HUES64 (cell line): ENCODE results near the gene CD180.
"Not testable (repeated sequence)": the region's sequence is repeated elsewhere in the genome, so short reads cannot be mapped to it uniquely, and the experiment has no call there.

Source experiments
- H3K27ac ChIP-seq: 2 replicates; pipeline ENCODE4 v1.7.0; 2013; ENCODE audit warnings: low read depth, low read length, inconsistent platforms
- H3K27me3 ChIP-seq: 2 replicates; pipeline ENCODE4 v1.6.1; 2013; ENCODE audit warnings: mild to moderate bottlenecking, low read length; ENCODE audit not compliant: insufficient read depth
- H3K36me3 ChIP-seq: 2 replicates; pipeline ENCODE4 v1.6.1; 2013; ENCODE audit warnings: mild to moderate bottlenecking, low read length; ENCODE audit not compliant: insufficient read depth
- H3K4me1 ChIP-seq: 2 replicates; pipeline ENCODE4 v1.6.1; 2013; ENCODE audit warnings: mild to moderate bottlenecking, low read length, moderate library complexity; ENCODE audit not compliant: insufficient read depth
- H3K4me3 ChIP-seq: 2 replicates; pipeline ENCODE4 v1.5.1; 2013; ENCODE audit warnings: mild to moderate bottlenecking, low read length, moderate library complexity
- H3K9ac ChIP-seq: 2 replicates; pipeline ENCODE4 v1.6.1; 2013; ENCODE audit warnings: mild to moderate bottlenecking, low read depth, low read length
- H3K9me3 ChIP-seq: 2 replicates; pipeline ENCODE4 v1.6.1; 2013; ENCODE audit warnings: low read depth, low read length; ENCODE audit not compliant: insufficient read depth
- WGBS: fragments of 150-250, 120-280 bp; methylation state at CpG from one replicate; pipeline ENCODE4 v1.1.7; 2013; ENCODE audit warnings: missing lambda C conversion rate; 5-methylcytosine and 5-hydroxymethylcytosine counted together

CD180 gene

GRCh38 chr5:67187006-67187715 is 9.4 kb downstream of the CD180 start:
- Histone ChIP-seq H3K27me3 (no peaks in the 10 kb centered on the region), H3K9ac (no peak overlapping the region), H3K4me1 (peaks cover 25% of the 10 kb centered on the region), H3K36me3 (no peaks in the 10 kb centered on the region), H3K9me3 (no peaks in the 10 kb centered on the region), H3K27ac (no peak overlapping the region), H3K4me3 (no peak overlapping the region)
- no CpG with 5 or more reads among the region's 1 CpG for WGBS

- H3K27ac ChIP-seq: no peak overlapping the region
- H3K9ac ChIP-seq: no peak overlapping the region
- no peaks in the 10 kb centered on the region for H3K9me3 ChIP-seq
- no peaks in the 10 kb centered on the region for H3K27me3 ChIP-seq
- peaks cover 21% of the 10 kb centered on the region for H3K4me1 ChIP-seq
- whole genome bisulfite sequencing: 95% methylated on average over 3 of the region's 3 CpGs
- H3K4me3 ChIP-seq: no peak overlapping the region
- H3K36me3 ChIP-seq: no peaks in the 10 kb centered on the region
Observed at GRCh38 chr5:67183859-67184258, 12.7 kb downstream of the CD180 start.

- peak overlapping the region; percentile 88; the same call in 1 of the 2 replicates for H3K27ac ChIP-seq
- H3K4me1 ChIP-seq: peaks cover 21% of the 10 kb centered on the region
- H3K36me3 ChIP-seq: no peaks in the 10 kb centered on the region
- H3K9ac ChIP-seq: no peak overlapping the region
- WGBS: 18% methylated on average over 4 of the region's 6 CpGs
- no peaks in the 10 kb centered on the region for H3K27me3 ChIP-seq
- no peak overlapping the region for H3K4me3 ChIP-seq
- H3K9me3 ChIP-seq: peaks cover 2% of the 10 kb centered on the region; the same call in 1 of the 2 replicates
Observed at GRCh38 chr5:67182301-67182790, 14.3 kb downstream of the CD180 start.

- H3K27ac ChIP-seq: peak overlapping the region; percentile 88; the same call in 1 of the 2 replicates
Observed at GRCh38 chr5:67181648-67182221, 14.9 kb downstream of the CD180 start.

GRCh38 chr5:67179697-67180361 is 16.8 kb downstream of the CD180 start:
- Histone ChIP-seq H3K4me3 (no peak overlapping the region), H3K27me3 (no peaks in the 10 kb centered on the region), H3K9ac (no peak overlapping the region), H3K27ac (no peak overlapping the region), H3K9me3 (peaks cover 9% of the 10 kb centered on the region; the same call in 1 of the 2 replicates), H3K36me3 (no peaks in the 10 kb centered on the region), H3K4me1 (peaks cover 21% of the 10 kb centered on the region)
- 93% methylated on average over 5 of the region's 5 CpGs for WGBS

More at GRCh38 chr5:67181648-67182221, 14.9 kb downstream of the CD180 start:
- Histone ChIP-seq H3K27me3 (no peaks in the 10 kb centered on the region), H3K4me3 (no peak overlapping the region), H3K4me1 (peaks cover 21% of the 10 kb centered on the region), H3K9ac (no peak overlapping the region), H3K36me3 (no peaks in the 10 kb centered on the region), H3K9me3 (peaks cover 8% of the 10 kb centered on the region; the same call in 1 of the 2 replicates)
- 38% methylated on average over 5 of the region's 5 CpGs for WGBS

GRCh38 chr5:67178966-67179365 is 17.6 kb downstream of the CD180 start:
- H3K27me3 ChIP-seq: no peaks in the 10 kb centered on the region
- H3K27ac ChIP-seq: no peak overlapping the region
- peaks cover 9% of the 10 kb centered on the region; the same call in 1 of the 2 replicates for H3K9me3 ChIP-seq
- peaks cover 21% of the 10 kb centered on the region for H3K4me1 ChIP-seq
- H3K9ac ChIP-seq: no peak overlapping the region
- no peak overlapping the region for H3K4me3 ChIP-seq
- no peaks in the 10 kb centered on the region for H3K36me3 ChIP-seq
- 96% methylated on average over 7 of the region's 7 CpGs for WGBS

GRCh38 chr5:67178085-67178484 is 18.5 kb downstream of the CD180 start:
- H3K9me3 ChIP-seq: peaks cover 9% of the 10 kb centered on the region; the same call in 1 of the 2 replicates
- no peak overlapping the region for H3K9ac ChIP-seq
- no peak overlapping the region for H3K27ac ChIP-seq
- WGBS: 95% methylated on average over 1 of the region's 1 CpG
- no peak overlapping the region for H3K4me3 ChIP-seq
- no peaks in the 10 kb centered on the region for H3K36me3 ChIP-seq
- no peaks in the 10 kb centered on the region for H3K27me3 ChIP-seq
- peaks cover 19% of the 10 kb centered on the region for H3K4me1 ChIP-seq

GRCh38 chr5:67176936-67177335 is 19.7 kb downstream of the CD180 start:
- no peak overlapping the region for H3K27ac ChIP-seq
- H3K4me3 ChIP-seq: no peak overlapping the region
- peaks cover 9% of the 10 kb centered on the region; the same call in 1 of the 2 replicates for H3K9me3 ChIP-seq
- no peaks in the 10 kb centered on the region for H3K27me3 ChIP-seq
- H3K4me1 ChIP-seq: peaks cover 7% of the 10 kb centered on the region
- no peaks in the 10 kb centered on the region for H3K36me3 ChIP-seq
- no peak overlapping the region for H3K9ac ChIP-seq

GRCh38 chr5:67173959-67174358 is 22.6 kb downstream of the CD180 start:
- WGBS: 100% methylated on average over 1 of the region's 1 CpG
- Histone ChIP-seq H3K36me3 (no peaks in the 10 kb centered on the region), H3K4me3 (no peak overlapping the region), H3K9ac (no peak overlapping the region), H3K4me1 (no peaks in the 10 kb centered on the region), H3K27ac (no peak overlapping the region), H3K9me3 (peaks cover 9% of the 10 kb centered on the region; the same call in 1 of the 2 replicates), H3K27me3 (no peaks in the 10 kb centered on the region)

- not testable (repeated sequence) for H3K27me3 ChIP-seq, H3K9me3 ChIP-seq, H3K4me1 ChIP-seq, H3K27ac ChIP-seq, H3K9ac ChIP-seq, H3K36me3 ChIP-seq, H3K4me3 ChIP-seq
- WGBS: no CpG with 5 or more reads among the region's 2 CpGs
Observed at GRCh38 chr5:67173351-67173750, 23.2 kb downstream of the CD180 start.

GRCh38 chr5:67170767-67171166 is 25.8 kb downstream of the CD180 start:
- Histone ChIP-seq H3K27ac (no peak overlapping the region), H3K9ac (no peak overlapping the region), H3K9me3 (no peaks in the 10 kb centered on the region), H3K27me3 (no peaks in the 10 kb centered on the region), H3K4me3 (no peak overlapping the region), H3K36me3 (no peaks in the 10 kb centered on the region), H3K4me1 (0 out of 2 replicates have a peak, but pooled peaks cover 6% of the 10 kb centered on the region)
- WGBS: 96% methylated on average over 3 of the region's 3 CpGs
